ENCODE results near the gene GORAB.

GRCh38 chr1:170535418-170535817 is 3.5 kb downstream of the GORAB start:
- TF ChIP-seq EP300 (IDR thresholded peaks at IDR 0.05) = no peak
- no peak for TF ChIP-seq POLR2AphosphoS5 (IDR thresholded peaks at IDR 0.05)
- no peak for TF ChIP-seq CTCF (IDR thresholded peaks at IDR 0.05)
- TF ChIP-seq POLR2A (IDR thresholded peaks at IDR 0.05) = no peak
